HuH-7 (cell line): ENCODE results near the gene NBPF10.
"Not testable (repeated sequence)": the region's sequence is repeated elsewhere in the genome, so short reads cannot be mapped to it uniquely, and the experiment has no call there.

Experiments used
- DNase-seq: peaks from one replicate; pipeline ENCODE4 v3.0.0; 2011; ENCODE audit warnings: low spot score

The NBPF10 gene, protein sequence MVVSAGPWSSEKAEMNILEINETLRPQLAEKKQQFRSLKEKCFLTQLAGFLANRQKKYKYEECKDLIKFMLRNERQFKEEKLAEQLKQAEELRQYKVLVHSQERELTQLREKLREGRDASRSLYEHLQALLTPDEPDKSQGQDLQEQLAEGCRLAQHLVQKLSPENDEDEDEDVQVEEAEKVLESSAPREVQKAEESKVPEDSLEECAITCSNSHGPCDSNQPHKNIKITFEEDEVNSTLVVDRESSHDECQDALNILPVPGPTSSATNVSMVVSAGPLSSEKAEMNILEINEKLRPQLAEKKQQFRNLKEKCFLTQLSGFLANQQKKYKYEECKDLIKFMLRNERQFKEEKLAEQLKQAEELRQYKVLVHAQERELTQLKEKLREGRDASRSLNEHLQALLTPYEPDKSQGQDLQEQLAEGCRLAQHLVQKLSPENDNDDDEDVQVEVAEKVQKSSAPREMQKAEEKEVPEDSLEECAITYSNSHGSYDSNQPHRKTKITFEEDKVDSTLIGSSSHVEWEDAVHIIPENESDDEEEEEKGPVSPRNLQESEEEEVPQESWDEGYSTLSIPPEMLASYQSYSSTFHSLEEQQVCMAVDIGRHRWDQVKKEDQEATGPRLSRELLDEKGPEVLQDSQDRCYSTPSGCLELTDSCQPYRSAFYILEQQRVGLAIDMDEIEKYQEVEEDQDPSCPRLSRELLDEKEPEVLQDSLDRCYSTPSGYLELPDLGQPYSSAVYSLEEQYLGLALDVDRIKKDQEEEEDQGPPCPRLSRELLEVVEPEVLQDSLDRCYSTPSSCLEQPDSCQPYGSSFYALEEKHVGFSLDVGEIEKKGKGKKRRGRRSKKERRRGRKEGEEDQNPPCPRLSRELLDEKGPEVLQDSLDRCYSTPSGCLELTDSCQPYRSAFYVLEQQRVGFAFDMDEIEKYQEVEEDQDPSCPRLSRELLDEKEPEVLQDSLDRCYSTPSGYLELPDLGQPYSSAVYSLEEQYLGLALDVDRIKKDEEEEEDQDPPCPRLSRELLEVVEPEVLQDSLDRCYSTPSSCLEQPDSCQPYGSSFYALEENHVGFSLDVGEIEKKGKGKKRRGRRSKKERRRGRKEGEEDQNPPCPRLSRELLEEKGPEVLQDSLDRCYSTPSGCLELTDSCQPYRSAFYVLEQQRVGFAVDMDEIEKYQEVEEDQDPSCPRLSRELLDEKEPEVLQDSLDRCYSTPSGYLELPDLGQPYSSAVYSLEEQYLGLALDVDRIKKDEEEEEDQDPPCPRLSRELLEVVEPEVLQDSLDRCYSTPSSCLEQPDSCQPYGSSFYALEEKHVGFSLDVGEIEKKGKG (N-terminal part only)

DNA sequence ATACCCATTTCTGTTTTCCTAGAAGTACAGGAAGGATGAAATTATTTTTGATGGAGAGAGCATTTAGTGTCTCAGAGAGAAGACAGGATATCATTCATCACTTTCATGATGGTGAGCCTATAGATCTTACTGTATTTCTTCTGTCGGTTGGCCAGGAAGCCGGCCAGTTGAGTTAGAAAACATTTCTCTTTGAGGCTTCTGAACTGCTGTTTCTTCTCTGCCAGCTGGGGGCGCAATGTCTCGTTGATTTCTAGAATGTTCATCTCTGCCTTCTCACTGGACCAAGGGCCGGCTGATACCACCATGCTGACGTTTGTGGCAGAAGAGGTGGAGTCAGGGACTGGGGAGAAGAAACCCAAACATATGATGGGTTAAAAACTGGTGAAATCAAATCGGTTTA lies at the start of gene NBPF10:
NBPF10 (minus strand) TSS at position 340 of the 400 bp plus-strand sequence; CDS start at position 305, 35 bp downstream.
- DNase-seq: not testable (repeated sequence)

DNA sequence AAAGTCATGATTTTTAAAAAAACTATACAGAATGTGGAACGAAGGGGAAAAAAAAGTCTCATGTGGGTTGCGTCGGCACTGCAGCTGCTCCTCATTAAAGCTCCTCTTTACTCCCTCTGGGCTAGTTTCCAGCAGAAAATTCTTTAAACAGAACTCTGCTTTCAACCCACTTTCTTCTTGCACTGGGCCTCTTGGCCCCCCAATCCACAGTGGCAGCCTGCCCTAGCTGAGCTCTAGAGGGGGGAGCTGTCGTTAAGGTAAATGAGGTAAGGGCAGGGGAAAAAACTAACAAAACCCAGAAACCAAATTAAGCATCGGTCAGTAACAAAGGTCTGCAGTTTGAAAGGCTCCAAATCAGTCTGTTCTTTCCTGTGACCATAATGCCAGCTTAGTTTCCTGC lies 29.9 kb upstream of the NBPF10 start:
- DNase-seq: not testable (repeated sequence)

DNA sequence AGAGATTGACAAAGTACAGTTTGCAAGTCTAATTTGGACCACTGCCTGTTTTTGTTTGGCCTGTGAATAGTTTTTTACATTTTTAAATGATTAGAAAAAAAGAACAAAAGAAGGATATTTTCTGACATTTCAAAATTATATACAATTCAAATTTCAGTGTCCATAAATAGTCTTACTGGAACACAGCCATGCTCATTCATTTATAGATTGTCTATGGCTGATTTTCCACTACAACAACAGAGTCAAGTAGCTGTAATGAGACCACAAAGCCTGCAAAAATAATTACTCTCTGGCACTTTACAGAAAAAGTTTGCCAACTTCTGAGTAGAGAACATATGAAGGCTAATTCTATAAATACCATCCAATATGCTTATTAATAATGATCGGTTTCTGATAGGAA lies 23.1 kb upstream of the NBPF10 start:
- DNase-seq: not testable (repeated sequence)

DNA sequence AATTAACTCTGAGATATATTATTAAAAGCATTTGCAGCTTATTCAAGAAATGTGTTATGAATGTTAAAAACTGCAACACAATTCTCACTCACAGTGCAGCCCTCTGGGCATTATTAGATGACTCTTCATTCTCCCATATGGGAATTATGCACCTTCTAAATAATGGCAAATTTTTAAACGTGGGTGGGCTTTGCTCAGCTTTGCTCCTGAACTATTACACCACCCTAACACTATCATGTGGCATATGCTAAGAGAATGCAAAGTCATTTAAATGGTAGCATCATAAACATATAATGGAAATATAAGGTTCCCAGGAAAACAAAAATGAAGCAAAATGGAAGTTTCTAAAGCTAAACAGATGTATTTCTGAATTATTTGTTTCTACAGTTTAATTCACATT lies 22.7 kb upstream of the NBPF10 start:
- not testable (repeated sequence) for DNase-seq
